IPS-18c (cell line): ENCODE measurements around the gene BIRC6.
"Not testable (repeated sequence)": the region's sequence is repeated elsewhere in the genome, so short reads cannot be mapped to it uniquely, and the experiment has no call there.

Experiments
- H3K4me3 ChIP-seq: 2 replicates; pipeline ENCODE4 v1.7.0; 2013; ENCODE audit warnings: low read depth, mild to moderate bottlenecking, low read length, moderate library complexity; ENCODE audit not compliant: insufficient read depth
- H3K9me3 ChIP-seq: one replicate; pipeline ENCODE4 v1.6.1; 2013; ENCODE audit warnings: mild to moderate bottlenecking, low read length, moderate library complexity; ENCODE audit not compliant: control insufficient read depth, insufficient read depth

Gene BIRC6

DNA sequence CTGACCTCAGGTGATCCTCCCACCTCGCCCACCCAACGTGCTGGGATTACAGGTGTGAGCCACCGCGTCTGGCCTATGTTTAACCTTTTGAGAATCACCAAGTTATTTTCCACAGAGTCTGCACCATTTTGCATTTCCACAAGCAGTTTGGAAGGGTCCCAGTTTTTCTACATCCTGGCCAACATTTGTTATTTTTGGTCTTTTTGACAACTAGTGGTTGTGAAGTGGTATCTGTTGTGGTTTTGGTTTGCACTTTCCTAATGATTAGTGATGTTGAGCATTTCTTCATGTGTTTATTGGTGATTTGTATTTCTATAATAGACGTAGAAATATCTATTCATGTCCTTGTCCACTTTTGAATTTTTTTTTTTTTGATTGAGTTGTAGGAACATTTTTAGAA is 67.9 kb downstream of the BIRC6 start:
- Histone ChIP-seq H3K9me3 (no peaks in the 10 kb centered on the region), H3K4me3 (no peak overlapping the region)

GRCh38 chr2:32425719-32426141 is 68.9 kb downstream of the BIRC6 start:
- no peaks in the 10 kb centered on the region for H3K9me3 ChIP-seq
- H3K4me3 ChIP-seq = no peak overlapping the region

DNA sequence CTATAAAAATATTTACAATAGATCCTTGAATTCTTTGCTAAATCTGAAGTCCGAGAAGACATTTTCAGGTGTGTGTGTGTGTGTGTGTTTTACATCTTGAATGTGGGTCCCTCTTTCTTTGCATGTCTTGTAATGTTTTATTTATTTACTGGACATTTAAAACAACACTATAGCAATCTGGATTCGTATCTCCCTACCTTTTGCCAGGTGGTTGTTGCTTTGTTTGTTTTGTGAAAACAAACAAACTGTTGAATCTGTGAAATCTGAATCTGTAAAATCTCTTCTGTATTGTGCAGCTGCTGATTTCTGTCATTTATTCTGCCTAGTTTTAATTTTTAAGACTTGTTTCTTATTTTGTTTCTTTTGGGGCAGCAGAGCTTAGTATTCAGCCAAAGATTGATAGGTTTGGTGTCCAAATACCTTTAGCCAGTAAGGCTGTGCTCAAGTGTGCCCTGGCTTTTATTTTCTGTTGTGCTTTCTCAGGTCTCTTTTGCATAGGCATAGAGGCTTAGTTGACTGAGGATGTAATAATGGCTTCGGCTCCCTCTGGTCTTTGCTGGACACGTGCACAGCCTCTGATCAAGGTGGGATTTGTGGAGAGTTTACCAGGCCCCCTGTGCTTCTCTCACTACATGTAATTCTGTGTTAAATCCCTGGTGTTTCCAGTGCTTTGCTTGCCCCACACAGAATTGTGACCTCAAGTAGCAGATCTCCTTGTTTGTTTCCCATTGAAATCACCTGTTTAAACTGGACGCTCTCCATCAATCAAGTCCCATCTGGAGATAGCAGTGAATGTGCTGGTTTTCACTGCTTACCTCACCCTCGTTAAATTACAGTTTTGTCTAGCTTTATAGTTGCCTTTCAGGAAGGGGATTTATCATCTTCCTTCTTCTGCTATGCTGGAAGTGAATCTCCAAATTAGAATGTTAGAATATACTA is 71.1 kb downstream of the BIRC6 start:
- no peaks in the 10 kb centered on the region for H3K9me3 ChIP-seq
- no peak overlapping the region for H3K4me3 ChIP-seq

GRCh38 chr2:32430804-32431203 is 74.0 kb downstream of the BIRC6 start:
- Histone ChIP-seq H3K9me3 (no peaks in the 10 kb centered on the region), H3K4me3 (no peak overlapping the region)

DNA sequence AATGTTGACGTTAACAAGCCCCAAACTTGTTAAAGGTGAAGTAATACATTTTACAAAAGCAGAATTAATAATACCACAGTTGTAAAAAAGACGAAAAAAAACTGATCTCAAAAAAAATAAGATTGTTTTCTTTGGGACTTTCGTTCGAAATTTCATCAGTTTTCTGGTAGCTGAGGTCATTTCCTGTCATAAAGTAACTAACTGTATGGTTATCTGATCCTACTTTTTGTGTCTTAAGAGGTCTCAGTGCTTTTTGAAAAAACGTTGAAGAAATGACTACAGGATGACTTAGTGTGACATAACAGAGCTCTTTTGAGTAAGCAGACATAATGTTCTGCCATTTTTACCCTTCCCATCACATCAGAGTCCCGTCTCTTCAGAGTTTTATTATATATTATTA is 79.3 kb downstream of the BIRC6 start:
- H3K4me3 ChIP-seq = no peak overlapping the region

GRCh38 chr2:32442020-32442467 is 85.2 kb downstream of the BIRC6 start:
- Histone ChIP-seq H3K9me3 (no peaks in the 10 kb centered on the region), H3K4me3 (no peak overlapping the region)

More for the DNA sequence above, 79.3 kb downstream of the BIRC6 start:
- no peaks in the 10 kb centered on the region for H3K9me3 ChIP-seq

GRCh38 chr2:32446369-32446768 is 89.5 kb downstream of the BIRC6 start:
- no peak overlapping the region for H3K4me3 ChIP-seq
- no peaks in the 10 kb centered on the region for H3K9me3 ChIP-seq

DNA sequence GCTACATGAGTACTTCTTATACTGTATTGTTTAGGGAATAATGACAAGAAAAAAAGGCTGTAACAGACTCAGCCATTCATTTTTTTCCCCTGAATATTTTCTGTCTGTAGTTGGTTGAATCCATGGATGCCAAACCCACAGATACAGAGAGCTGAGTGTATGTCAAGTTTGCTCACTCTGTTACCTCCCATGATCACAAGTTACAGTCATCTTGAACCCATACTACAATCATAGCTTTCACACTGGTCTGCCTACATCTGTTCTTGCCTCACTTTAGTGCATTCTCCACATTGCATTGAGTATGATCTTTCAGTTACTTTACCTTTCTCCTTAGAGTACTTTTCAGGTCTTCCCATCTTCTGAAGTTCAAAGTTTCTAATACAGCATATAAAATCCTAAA is 94.0 kb downstream of the BIRC6 start:
- H3K9me3 ChIP-seq = no peaks in the 10 kb centered on the region
- no peak overlapping the region for H3K4me3 ChIP-seq

GRCh38 chr2:32452338-32453064 is 95.7 kb downstream of the BIRC6 start:
- H3K9me3 ChIP-seq = no peaks in the 10 kb centered on the region
- no peak overlapping the region for H3K4me3 ChIP-seq

DNA sequence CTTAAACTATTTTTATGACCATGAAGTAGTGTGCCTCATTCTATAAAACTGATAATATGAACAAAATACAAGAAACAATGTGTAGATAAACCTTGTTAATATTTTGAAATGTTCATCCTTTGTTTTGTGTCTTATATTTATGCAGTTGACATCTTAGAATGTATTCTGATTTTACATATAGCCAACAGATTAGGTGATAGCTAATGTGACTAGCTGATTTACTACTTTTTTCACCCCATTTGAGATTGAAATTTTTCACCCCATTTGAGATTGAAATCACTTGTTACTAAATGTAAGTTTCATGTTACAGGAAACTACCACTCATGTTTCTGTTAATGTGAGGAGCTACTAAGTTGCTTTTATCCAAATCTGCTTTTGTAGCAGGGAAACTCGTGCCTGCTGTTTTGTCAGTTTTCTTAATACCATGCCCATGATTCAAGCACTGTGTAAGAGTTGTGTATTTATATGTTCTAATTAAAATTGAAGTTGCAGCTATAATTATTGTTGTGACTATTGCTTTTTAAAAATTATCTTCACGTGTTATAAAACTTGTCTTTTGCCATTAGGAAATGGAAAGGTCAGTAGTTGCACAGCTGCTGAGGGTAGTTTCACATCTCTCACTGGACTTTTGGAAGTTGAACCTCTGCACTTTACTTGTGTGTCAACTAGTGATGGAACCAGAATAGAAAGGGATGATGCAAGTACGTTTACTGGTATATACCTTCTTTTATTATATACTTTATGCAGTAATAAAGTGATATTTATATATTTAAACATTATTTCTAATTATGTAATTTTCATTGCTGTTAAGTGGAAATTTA is 96.6 kb downstream of the BIRC6 start:
- H3K9me3 ChIP-seq = no peaks in the 10 kb centered on the region
- H3K4me3 ChIP-seq = no peak overlapping the region

- no peaks in the 10 kb centered on the region for H3K9me3 ChIP-seq
- H3K4me3 ChIP-seq = no peak overlapping the region
These were observed 99.0 kb downstream of the BIRC6 start for GRCh38 chr2:32455816-32456215.

- no peak overlapping the region for H3K4me3 ChIP-seq
- no peaks in the 10 kb centered on the region for H3K9me3 ChIP-seq
These were observed 100.0 kb downstream of the BIRC6 start for GRCh38 chr2:32456808-32457207.

DNA sequence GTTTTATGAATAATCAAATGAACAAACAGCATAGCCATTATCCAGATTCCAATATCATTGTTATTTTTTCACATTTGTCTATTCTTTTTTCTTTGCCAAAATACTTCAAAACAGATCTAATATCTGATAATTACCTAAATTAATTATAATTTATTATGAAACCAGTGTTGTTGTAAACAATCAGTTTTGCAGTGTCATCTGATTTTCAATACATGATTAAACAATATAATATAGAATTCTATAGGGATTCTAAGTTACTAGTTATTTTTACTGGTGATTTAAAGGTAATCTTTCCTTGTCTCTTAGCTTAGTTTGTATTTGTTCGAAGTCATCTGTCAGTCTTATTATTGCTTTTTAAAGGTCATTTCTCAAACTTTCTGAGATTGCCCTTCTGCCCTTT is 101.0 kb downstream of the BIRC6 start:
- Histone ChIP-seq H3K4me3 (no peak overlapping the region), H3K9me3 (no peaks in the 10 kb centered on the region)

- not testable (repeated sequence) for H3K9me3 ChIP-seq
These were observed 104.0 kb downstream of the BIRC6 start for GRCh38 chr2:32460861-32461260.

GRCh38 chr2:32463110-32463509 is 106.3 kb downstream of the BIRC6 start:
- no peak overlapping the region for H3K4me3 ChIP-seq
- no peaks in the 10 kb centered on the region for H3K9me3 ChIP-seq

More at GRCh38 chr2:32460861-32461260, 104.0 kb downstream of the BIRC6 start:
- not testable (repeated sequence) for H3K4me3 ChIP-seq

- no peak overlapping the region for H3K4me3 ChIP-seq
- no peaks in the 10 kb centered on the region for H3K9me3 ChIP-seq
These were observed 107.6 kb downstream of the BIRC6 start for GRCh38 chr2:32464431-32464830.

DNA sequence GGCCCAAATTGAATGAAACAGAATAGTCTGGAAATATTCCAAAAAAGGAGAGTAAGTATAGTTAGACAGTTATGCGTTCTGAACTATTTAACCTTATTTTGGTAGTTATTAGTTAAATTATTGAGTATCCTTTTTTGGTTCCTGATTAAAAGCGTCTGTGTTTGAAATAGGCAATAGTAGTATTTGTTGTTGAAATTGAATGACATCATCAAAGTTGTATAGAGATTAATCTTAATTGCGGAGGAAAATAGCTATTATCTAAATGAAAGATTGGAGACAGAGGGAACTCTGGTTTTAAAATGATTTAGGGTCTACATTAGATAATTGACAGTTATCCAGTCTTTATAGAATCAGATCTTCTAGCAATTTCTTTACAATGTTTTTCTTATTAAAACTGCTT is 115.8 kb downstream of the BIRC6 start:
- Histone ChIP-seq H3K4me3 (no peak overlapping the region), H3K9me3 (no peaks in the 10 kb centered on the region)
